Stomach (tissue), 4 donors: ENCODE measurements around the gene DPH7.

ENCODE experiments used
- CTCF ChIP-seq, 7 experiments: fragments of 450-650 bp in 4 of 7; fragments of 200-600 bp in 3 of 7; sonication (generic) in 3 of 7; IDR thresholded peaks; one replicate each; pipeline ENCODE4 v1.5.1; 2016 to 2019; ENCODE audit warnings: antibody characterized with exemption in 7 of 7, control low read depth in 2 of 7, mild to moderate bottlenecking in 1 of 7
- EP300 ChIP-seq: sonication (generic); formaldehyde crosslinking; IDR thresholded peaks from one replicate; pipeline ENCODE4 v1.6.1; 2017; ENCODE audit warnings: antibody characterized with exemption
- POLR2A ChIP-seq, 4 donors: fragments of 450-650 bp; IDR thresholded peaks; one replicate each; pipeline ENCODE4 v1.6.1; 2016; ENCODE audit warnings: antibody characterized with exemption in 4 of 4, control low read depth in 2 of 4, mild to moderate bottlenecking in 1 of 4, moderate library complexity in 1 of 4
- POLR2AphosphoS5 ChIP-seq, 3 donors: sonication (generic); formaldehyde crosslinking; IDR thresholded peaks; one replicate each; pipeline ENCODE4 v1.6.1; 2016; ENCODE audit warnings: antibody characterized with exemption in 3 of 3

DNA sequence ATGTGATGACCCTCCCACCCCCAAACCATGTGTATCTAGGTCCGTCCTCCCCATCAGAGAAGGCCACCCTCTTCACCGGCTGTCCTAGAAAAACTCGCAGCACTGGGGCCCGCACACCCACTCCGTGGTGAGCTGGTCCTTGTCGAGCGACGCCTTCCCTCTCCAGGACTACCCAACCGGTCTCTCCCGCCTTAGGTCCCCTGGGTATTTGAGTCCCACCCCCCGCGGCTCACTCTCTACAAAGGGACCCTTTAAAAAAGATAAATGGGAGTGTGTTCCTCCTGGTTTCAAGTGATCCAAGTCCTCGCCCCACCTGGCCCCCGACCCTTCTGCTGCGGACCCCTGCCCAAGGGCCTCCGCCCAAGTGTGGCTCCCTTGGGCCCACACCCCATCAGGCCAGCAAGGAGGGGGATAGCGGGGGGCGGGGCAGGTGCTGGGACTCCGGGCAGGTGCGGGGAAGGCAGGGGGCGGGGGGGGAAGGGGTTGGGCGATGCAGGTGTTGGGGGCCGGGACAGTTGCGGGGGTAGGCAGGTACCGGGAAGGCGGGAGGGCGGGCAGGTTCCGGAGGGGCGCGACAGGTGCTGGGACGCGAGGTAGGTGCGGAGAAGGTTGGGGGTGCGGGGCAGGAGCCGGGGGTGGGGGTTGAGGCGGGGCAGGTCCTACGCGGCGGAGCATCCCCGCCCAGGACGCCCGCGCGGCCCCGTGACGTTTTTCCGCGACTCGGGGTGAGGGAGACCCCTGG, 25.8 kb upstream of the DPH7 start:
- TF ChIP-seq CTCF (IDR thresholded peaks at IDR 0.05) (no peak), POLR2AphosphoS5 (IDR thresholded peaks at IDR 0.05) (no peak), POLR2A (IDR thresholded peaks at IDR 0.05) (no peak), EP300 (no peak)
